Sigmoid colon (tissue), 4 donors: Measurements from ENCODE around the gene PRKG1.

Experiments used
- CTCF ChIP-seq, 4 experiments: fragments of 450-650 bp in 3 of 4; fragments of 200-600 bp in 1 of 4; IDR thresholded peaks; one replicate each; pipeline ENCODE4 v1.5.1; 2016 to 2019; ENCODE audit warnings: antibody characterized with exemption in 4 of 4, mild to moderate bottlenecking in 3 of 4, moderate library complexity in 2 of 4
- EP300 ChIP-seq, 4 donors: sonication (generic); formaldehyde crosslinking; IDR thresholded peaks; one replicate each; pipeline ENCODE4 v1.6.1; 2017; ENCODE audit warnings: antibody characterized with exemption in 4 of 4
- POLR2A ChIP-seq, 2 donors: fragments of 450-650 bp; IDR thresholded peaks; one replicate each; pipeline ENCODE4 v1.6.1; 2016; ENCODE audit warnings: antibody characterized with exemption in 2 of 2, mild to moderate bottlenecking in 2 of 2, moderate library complexity in 2 of 2
- POLR2AphosphoS5 ChIP-seq, 4 donors: sonication (generic); formaldehyde crosslinking; IDR thresholded peaks; one replicate each; pipeline ENCODE4 v1.6.1; 2017; ENCODE audit warnings: antibody characterized with exemption in 4 of 4

DNA sequence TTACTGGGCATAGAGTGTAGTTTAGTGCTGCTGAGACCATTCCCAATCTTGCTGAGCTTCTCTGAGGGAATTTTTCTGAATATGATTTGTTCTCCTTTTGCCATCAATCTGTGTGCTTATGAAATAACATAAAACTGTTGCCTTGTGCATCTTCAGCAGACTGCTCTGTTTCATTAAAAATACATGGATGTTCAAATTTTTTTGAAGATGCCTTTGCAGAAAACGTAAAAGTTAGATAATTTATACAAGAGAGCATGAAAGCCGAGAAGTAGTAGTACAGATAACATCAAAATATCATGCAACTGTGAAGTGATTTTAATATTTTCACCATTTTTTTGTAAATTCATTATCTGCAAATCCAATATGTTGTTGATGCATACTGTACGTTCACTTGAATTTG lies 799.8 kb downstream of the PRKG1 start:
- TF ChIP-seq POLR2A (IDR thresholded peaks at IDR 0.05) (no peak), CTCF (IDR thresholded peaks at IDR 0.05) (no peak), POLR2AphosphoS5 (IDR thresholded peaks at IDR 0.05) (no peak), EP300 (IDR thresholded peaks at IDR 0.05) (no peak)
